ENCODE results near the gene PHKG2.

- TF ChIP-seq CTCF (conservative IDR thresholded peaks at IDR 0.05; ENCODE audit: low read length) (no peak), EZH2phosphoT487 (IDR thresholded peaks at IDR 0.05; ENCODE audit: borderline replicate concordance) (no peak)
Observed at GRCh38 chr16:30756781-30757100, 8.5 kb downstream of the PHKG2 start.
